ENCODE results near the gene GATAD2B. TPM values are rescaled to one million over a fixed set of nuclear protein-coding genes. Genes with fewer than 3 reads are reported as not detected.

Gene GATAD2B
- total and polyA plus RNA-seq, 2 experiments from 2014 or later: 5.4 to 11.7 TPM

DNA sequence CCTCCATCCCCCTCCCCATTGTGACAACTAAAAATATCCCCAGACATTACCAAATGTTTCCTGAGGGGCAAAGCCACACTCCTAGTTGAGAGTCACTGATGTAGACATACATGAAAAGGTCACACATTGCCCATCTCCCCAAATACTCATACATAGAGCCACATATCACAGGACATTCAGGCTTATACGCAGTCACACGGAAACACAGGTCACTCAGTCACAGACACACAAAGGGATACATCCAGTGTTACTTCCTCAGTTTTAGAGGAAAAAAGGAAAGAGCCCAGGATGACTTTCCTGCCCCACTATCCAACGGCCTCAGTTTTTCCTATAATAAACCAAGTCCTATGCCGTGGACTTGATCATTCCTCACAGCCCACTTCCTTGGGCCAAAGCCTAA, 38.6 kb upstream of the GATAD2B start:
- Histone ChIP-seq H3K4me1 (ENCODE audit: insufficient read depth) (peaks cover 31% of the 10 kb centered on the region), H3K27ac (peak overlapping the region; percentile 98), H3K79me2 (peaks cover 61% of the 10 kb centered on the region), H3K4me3 (no peak overlapping the region), H3K9me3 (ENCODE audit: low read depth) (no peaks in the 10 kb centered on the region), H3K36me3 (replicated peaks; ENCODE audit: insufficient read depth, low read depth) (no peaks in the 10 kb centered on the region), H4K20me1 (ENCODE audit: insufficient read depth, poor library complexity, severe bottlenecking) (peaks cover 15% of the 10 kb centered on the region), H3K27me3 (no peaks in the 10 kb centered on the region), H2AFZ (no peak overlapping the region), H3K9me2 (replicated peaks; ENCODE audit: insufficient read depth) (no peaks in the 10 kb centered on the region), H3K4me2 (peak overlapping the region; percentile 93)
- TF ChIP-seq EZH2phosphoT487 (IDR thresholded peaks at IDR 0.05; ENCODE audit: low read depth, severe bottlenecking, unreplicated experiment) (no peak), EZH2 (IDR thresholded peaks at IDR 0.05; ENCODE audit: borderline replicate concordance) (no peak)
- TF ChIP-seq, protein P1, sequence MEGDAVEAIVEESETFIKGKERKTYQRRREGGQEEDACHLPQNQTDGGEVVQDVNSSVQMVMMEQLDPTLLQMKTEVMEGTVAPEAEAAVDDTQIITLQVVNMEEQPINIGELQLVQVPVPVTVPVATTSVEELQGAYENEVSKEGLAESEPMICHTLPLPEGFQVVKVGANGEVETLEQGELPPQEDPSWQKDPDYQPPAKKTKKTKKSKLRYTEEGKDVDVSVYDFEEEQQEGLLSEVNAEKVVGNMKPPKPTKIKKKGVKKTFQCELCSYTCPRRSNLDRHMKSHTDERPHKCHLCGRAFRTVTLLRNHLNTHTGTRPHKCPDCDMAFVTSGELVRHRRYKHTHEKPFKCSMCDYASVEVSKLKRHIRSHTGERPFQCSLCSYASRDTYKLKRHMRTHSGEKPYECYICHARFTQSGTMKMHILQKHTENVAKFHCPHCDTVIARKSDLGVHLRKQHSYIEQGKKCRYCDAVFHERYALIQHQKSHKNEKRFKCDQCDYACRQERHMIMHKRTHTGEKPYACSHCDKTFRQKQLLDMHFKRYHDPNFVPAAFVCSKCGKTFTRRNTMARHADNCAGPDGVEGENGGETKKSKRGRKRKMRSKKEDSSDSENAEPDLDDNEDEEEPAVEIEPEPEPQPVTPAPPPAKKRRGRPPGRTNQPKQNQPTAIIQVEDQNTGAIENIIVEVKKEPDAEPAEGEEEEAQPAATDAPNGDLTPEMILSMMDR (IDR thresholded peaks at IDR 0.05; ENCODE audit: poor library complexity): no peak
- DNase-seq (ENCODE audit: low spot score): no peak
- WGBS (ENCODE audit: low lambda C conversion rate, missing lambda C conversion rate): 84% methylated on average over 4 of the region's 4 CpGs

DNA sequence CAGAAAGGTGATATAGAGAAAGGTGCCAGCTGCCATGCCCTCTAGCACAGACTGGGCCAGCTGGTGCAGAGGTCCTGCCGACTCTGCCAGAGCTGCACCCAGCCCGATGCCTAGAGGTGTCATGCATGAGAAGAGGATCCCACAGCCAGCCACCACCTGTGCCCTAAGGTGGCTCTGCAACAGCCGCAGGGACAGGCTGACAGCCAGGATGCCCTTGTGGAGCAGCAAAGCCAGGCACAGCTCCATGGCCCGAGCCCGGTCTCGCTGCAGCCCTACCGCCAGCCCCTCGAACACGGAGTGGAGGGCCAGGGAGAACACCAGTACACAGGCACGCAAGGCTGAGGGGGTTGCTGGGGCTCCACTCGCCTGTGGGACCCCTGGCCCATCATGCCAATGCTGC, 37.4 kb upstream of the GATAD2B start:
- Histone ChIP-seq H3K36me3 (replicated peaks; ENCODE audit: insufficient read depth, low read depth) (no peaks in the 10 kb centered on the region), H2AFZ (no peak overlapping the region), H3K79me2 (peaks cover 64% of the 10 kb centered on the region), H4K20me1 (ENCODE audit: insufficient read depth, poor library complexity, severe bottlenecking) (peaks cover 27% of the 10 kb centered on the region), H3K9me2 (replicated peaks; ENCODE audit: insufficient read depth) (no peaks in the 10 kb centered on the region), H3K4me1 (ENCODE audit: insufficient read depth) (peaks cover 26% of the 10 kb centered on the region), H3K27ac (no peak overlapping the region), H3K9me3 (ENCODE audit: low read depth) (no peaks in the 10 kb centered on the region), H3K27me3 (no peaks in the 10 kb centered on the region), H3K4me3 (no peak overlapping the region), H3K4me2 (no peak overlapping the region)
- DNase-seq (ENCODE audit: low spot score): no peak
- TF ChIP-seq, protein P1 (IDR thresholded peaks at IDR 0.05; ENCODE audit: poor library complexity): no peak
- TF ChIP-seq EZH2 (IDR thresholded peaks at IDR 0.05; ENCODE audit: borderline replicate concordance) (no peak), EZH2phosphoT487 (IDR thresholded peaks at IDR 0.05; ENCODE audit: low read depth, severe bottlenecking, unreplicated experiment) (no peak)
- 97% methylated on average over 11 of the region's 11 CpGs for WGBS (ENCODE audit: low lambda C conversion rate, missing lambda C conversion rate)

DNA sequence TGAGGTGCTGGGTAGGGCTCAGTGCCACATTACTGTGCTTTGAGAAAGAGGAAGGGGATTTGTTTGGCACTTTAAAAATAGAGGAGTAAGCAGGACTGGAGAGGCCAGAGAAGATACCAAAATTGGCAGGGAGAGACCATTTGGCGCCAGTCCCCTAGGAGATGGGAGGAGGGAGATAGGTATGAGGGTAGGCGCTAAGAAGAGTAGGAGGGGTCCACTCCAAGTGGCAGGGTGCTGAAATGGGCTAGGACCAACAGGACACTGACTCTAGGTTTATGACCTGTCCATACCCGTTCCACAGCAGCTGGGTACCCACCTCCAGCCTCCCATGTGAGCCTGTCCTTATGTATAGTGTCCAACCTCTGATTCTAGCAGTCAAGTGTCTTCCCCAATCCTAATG, 36.7 kb upstream of the GATAD2B start:
- no peaks in the 10 kb centered on the region for H3K36me3 ChIP-seq (replicated peaks; ENCODE audit: insufficient read depth, low read depth)
- H3K9me2 ChIP-seq (replicated peaks; ENCODE audit: insufficient read depth): no peaks in the 10 kb centered on the region
- no peak overlapping the region for H2AFZ ChIP-seq
- H3K27ac ChIP-seq: peak overlapping the region; percentile 44
- H3K4me1 ChIP-seq (ENCODE audit: insufficient read depth): peaks cover 27% of the 10 kb centered on the region
- H3K9me3 ChIP-seq (ENCODE audit: low read depth): no peaks in the 10 kb centered on the region
- 94% methylated on average over 3 of the region's 3 CpGs for WGBS (ENCODE audit: low lambda C conversion rate, missing lambda C conversion rate)
- H4K20me1 ChIP-seq (ENCODE audit: insufficient read depth, poor library complexity, severe bottlenecking): peaks cover 35% of the 10 kb centered on the region
- no peaks in the 10 kb centered on the region for H3K27me3 ChIP-seq
- no peak overlapping the region for H3K4me2 ChIP-seq
- TF ChIP-seq EZH2 (IDR thresholded peaks at IDR 0.05; ENCODE audit: borderline replicate concordance) (no peak), EZH2phosphoT487 (IDR thresholded peaks at IDR 0.05; ENCODE audit: low read depth, severe bottlenecking, unreplicated experiment) (no peak)
- TF ChIP-seq, protein P1 (IDR thresholded peaks at IDR 0.05; ENCODE audit: poor library complexity): no peak
- no peak for DNase-seq (ENCODE audit: low spot score)
- peaks cover 64% of the 10 kb centered on the region for H3K79me2 ChIP-seq
- H3K4me3 ChIP-seq: no peak overlapping the region

DNA sequence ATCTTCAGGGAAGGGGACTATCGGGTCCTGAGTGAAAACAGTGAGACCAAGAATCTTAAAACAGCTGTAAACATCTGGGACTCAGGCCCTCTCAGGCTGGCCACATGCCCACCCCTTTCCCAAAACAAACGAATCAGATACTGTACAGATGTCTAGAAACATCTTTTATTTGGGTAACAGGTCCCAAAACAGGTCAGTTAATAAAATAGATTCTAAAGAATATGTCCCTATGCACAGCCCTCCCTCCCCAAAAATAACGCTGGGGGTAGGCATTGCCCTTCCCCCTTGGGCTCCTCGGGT, 36.1 kb upstream of the GATAD2B start:
- WGBS (ENCODE audit: low lambda C conversion rate, missing lambda C conversion rate): 49% methylated on average over 4 of the region's 4 CpGs
- Histone ChIP-seq H3K4me1 (ENCODE audit: insufficient read depth) (peaks cover 28% of the 10 kb centered on the region), H2AFZ (no peak overlapping the region), H3K9me2 (replicated peaks; ENCODE audit: insufficient read depth) (no peaks in the 10 kb centered on the region), H3K36me3 (replicated peaks; ENCODE audit: insufficient read depth, low read depth) (no peaks in the 10 kb centered on the region), H3K4me3 (no peak overlapping the region), H4K20me1 (ENCODE audit: insufficient read depth, poor library complexity, severe bottlenecking) (peaks cover 40% of the 10 kb centered on the region), H3K9me3 (ENCODE audit: low read depth) (no peaks in the 10 kb centered on the region), H3K79me2 (peaks cover 68% of the 10 kb centered on the region), H3K27me3 (no peaks in the 10 kb centered on the region), H3K4me2 (peak overlapping the region; percentile 63), H3K27ac (peak overlapping the region; percentile 44)
- DNase-seq (ENCODE audit: low spot score): no peak
- TF ChIP-seq EZH2 (IDR thresholded peaks at IDR 0.05; ENCODE audit: borderline replicate concordance) (no peak), EZH2phosphoT487 (IDR thresholded peaks at IDR 0.05; ENCODE audit: low read depth, severe bottlenecking, unreplicated experiment) (no peak)
- TF ChIP-seq, protein P1 (IDR thresholded peaks at IDR 0.05; ENCODE audit: poor library complexity): no peak

Measured in hepatocyte (in vitro differentiated cells).